Panc1 (cell line): Measurements from ENCODE around the gene ASTN2. TPM values are rescaled to one million over a fixed set of nuclear protein-coding genes. Genes with fewer than 3 reads are reported as not detected.

Source experiments
- ATAC-seq: fragments of 200-7000 bp; cut with Tn5 transposase; 2 replicates; pipeline ENCODE4 v1.9.1; 2020; ENCODE audit warnings: mild to moderate bottlenecking, moderate library complexity
- BruUV-seq: library from RNA; stranded (reverse); fragments of 400-500 nt; replicated peaks from 2 replicates; lab custom pipeline; 2021; lab: Mats Ljungman, UMichigan
- CTCF ChIA-PET: fragments of 300-600 bp; sonication (Branson Sonifier 250); formaldehyde crosslinking; loops from one replicate; lab custom pipeline; 2022; ENCODE audit warnings: antibody characterized with exemption; lab: Charles Lee
- POLR2A ChIA-PET: fragments of 300-600 bp; sonication (Branson Sonifier 250); formaldehyde crosslinking; loops from one replicate; lab custom pipeline; 2022; ENCODE audit warnings: antibody characterized with exemption; lab: Charles Lee
- DNase-seq: peaks from one replicate; pipeline ENCODE4 v3.0.0-alpha.2; 2010; ENCODE audit warnings: low read depth, low spot score
- H3K27ac ChIP-seq: 2 replicates; pipeline ENCODE4 v1.5.1; 2011; ENCODE audit warnings: mild to moderate bottlenecking, low read length, inconsistent platforms
- H3K27me3 ChIP-seq: fragments of 200-500 bp; sonication (Bioruptor generic); 2 replicates; pipeline ENCODE4 v1.6.0; 2014; ENCODE audit warnings: low read length, inconsistent platforms; ENCODE audit not compliant: control insufficient read depth, insufficient read depth
- H3K36me3 ChIP-seq: fragments of 200-500 bp; sonication (Bioruptor generic); 2 replicates; pipeline ENCODE4 v1.5.1; 2014; ENCODE audit warnings: inconsistent platforms, mild to moderate bottlenecking, low read length, moderate library complexity; ENCODE audit not compliant: control insufficient read depth, insufficient read depth
- H3K4me1 ChIP-seq: 2 replicates; pipeline ENCODE4 v1.5.1; 2011; ENCODE audit warnings: inconsistent platforms, mild to moderate bottlenecking, low read length, moderate library complexity; ENCODE audit not compliant: control insufficient read depth, insufficient read depth
- H3K4me3 ChIP-seq, 2 experiments: 2 replicates each; pipeline ENCODE4 v1.5.1; 2011 to 2012; ENCODE audit warnings: low read depth in 2 of 2, low read length in 2 of 2, mild to moderate bottlenecking in 2 of 2, inconsistent platforms in 1 of 2, moderate library complexity in 1 of 2
- H3K9me3 ChIP-seq: fragments of 200-500 bp; sonication (Bioruptor generic); 2 replicates; pipeline ENCODE4 v1.5.1; 2014; ENCODE audit warnings: low read depth, mild to moderate bottlenecking, inconsistent platforms, low read length, moderate library complexity; ENCODE audit not compliant: control insufficient read depth, insufficient read depth
- POLR2AphosphoS5 ChIP-seq: IDR thresholded peaks from 2 replicates; pipeline ENCODE4 v1.6.1; 2012; ENCODE audit warnings: mild to moderate bottlenecking, low read depth, low read length, moderate library complexity
- SIN3A ChIP-seq: IDR thresholded peaks from 2 replicates; pipeline ENCODE4 v1.6.1; 2012; ENCODE audit warnings: low read depth, mild to moderate bottlenecking, low read length, moderate library complexity, borderline replicate concordance; ENCODE audit not compliant: insufficient read depth
- TCF7L2 ChIP-seq: IDR thresholded peaks from 2 replicates; pipeline ENCODE4 v1.6.1; 2011; ENCODE audit warnings: mild to moderate bottlenecking, low read depth, low read length, inconsistent platforms
- in situ Hi-C: cut with HindIII; loops from 2 replicates; pipeline ENCODE4 v1.10.0; 2016; ENCODE audit warnings: low sequenced_read_pairs, low pct_unique_long_range_greater_than_20kb
- intact Hi-C: fragments of 100-400 bp; cut with micrococcal nuclease; formaldehyde crosslinking; loops from one replicate; pipeline ENCODE4 v1.10.0; 2022; ENCODE audit not compliant: unreplicated experiment
- total RNA-seq: library from RNA; stranded (reverse); gene quantifications from one replicate; pipeline ENCODE4 v1.2.1, GENCODE V29; 2021; ENCODE audit not compliant: unreplicated experiment
- TF ChIP-seq, protein P1 (sequence below), 2 experiments: IDR thresholded peaks; 2 replicates each; pipeline ENCODE4 v1.6.1; 2011 to 2012; ENCODE audit warnings: low read depth in 2 of 2, control low read depth in 1 of 2, low read length in 1 of 2, mild to moderate bottlenecking in 1 of 2, moderate library complexity in 1 of 2; ENCODE audit not compliant: insufficient read depth in 1 of 2
- TF ChIP-seq, protein P2 (sequence below): fragments of 450-650 bp; IDR thresholded peaks from 2 replicates; pipeline ENCODE4 v1.5.1; 2017; ENCODE audit warnings: mild to moderate bottlenecking

The ASTN2 gene
- total RNA-seq, 1 experiment from 2014 or later: 3.9 TPM

DNA sequence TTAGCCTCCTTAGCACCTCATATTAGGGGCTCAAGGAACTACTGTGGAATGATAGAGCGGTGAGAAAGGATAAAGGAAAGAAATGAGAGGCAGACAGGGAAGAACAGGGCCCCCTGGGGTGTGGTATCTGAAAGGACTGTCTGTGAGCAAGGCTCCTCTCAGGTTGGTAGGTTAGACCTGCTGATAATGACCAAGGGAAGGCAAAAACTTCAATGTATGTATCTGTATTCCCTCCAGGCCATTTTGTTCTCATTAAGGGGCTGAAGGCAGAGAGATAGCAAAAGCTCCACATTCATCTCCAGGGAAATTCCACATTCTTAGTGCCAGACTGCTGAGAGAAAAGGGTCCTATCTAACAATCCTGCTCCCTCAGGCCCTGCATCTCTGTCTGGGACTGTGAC lies 699.1 kb downstream of the ASTN2 start:
- in situ Hi-C loops (no loop called here), intact Hi-C loops (no loop called here)
- BruUV-seq: no TSS peak
- ATAC-seq (no peak), DNase-seq (no peak)
- TF ChIP-seq SIN3A (no peak), POLR2AphosphoS5 (no peak), TCF7L2 (no peak)
- TF ChIP-seq, protein P1, sequence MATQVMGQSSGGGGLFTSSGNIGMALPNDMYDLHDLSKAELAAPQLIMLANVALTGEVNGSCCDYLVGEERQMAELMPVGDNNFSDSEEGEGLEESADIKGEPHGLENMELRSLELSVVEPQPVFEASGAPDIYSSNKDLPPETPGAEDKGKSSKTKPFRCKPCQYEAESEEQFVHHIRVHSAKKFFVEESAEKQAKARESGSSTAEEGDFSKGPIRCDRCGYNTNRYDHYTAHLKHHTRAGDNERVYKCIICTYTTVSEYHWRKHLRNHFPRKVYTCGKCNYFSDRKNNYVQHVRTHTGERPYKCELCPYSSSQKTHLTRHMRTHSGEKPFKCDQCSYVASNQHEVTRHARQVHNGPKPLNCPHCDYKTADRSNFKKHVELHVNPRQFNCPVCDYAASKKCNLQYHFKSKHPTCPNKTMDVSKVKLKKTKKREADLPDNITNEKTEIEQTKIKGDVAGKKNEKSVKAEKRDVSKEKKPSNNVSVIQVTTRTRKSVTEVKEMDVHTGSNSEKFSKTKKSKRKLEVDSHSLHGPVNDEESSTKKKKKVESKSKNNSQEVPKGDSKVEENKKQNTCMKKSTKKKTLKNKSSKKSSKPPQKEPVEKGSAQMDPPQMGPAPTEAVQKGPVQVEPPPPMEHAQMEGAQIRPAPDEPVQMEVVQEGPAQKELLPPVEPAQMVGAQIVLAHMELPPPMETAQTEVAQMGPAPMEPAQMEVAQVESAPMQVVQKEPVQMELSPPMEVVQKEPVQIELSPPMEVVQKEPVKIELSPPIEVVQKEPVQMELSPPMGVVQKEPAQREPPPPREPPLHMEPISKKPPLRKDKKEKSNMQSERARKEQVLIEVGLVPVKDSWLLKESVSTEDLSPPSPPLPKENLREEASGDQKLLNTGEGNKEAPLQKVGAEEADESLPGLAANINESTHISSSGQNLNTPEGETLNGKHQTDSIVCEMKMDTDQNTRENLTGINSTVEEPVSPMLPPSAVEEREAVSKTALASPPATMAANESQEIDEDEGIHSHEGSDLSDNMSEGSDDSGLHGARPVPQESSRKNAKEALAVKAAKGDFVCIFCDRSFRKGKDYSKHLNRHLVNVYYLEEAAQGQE (IDR thresholded peaks at IDR 0.05; ENCODE audit: insufficient read depth in 1 of 2, low read depth in 2 of 2, low read length in 1 of 2): no peak
- TF ChIP-seq, protein P2, sequence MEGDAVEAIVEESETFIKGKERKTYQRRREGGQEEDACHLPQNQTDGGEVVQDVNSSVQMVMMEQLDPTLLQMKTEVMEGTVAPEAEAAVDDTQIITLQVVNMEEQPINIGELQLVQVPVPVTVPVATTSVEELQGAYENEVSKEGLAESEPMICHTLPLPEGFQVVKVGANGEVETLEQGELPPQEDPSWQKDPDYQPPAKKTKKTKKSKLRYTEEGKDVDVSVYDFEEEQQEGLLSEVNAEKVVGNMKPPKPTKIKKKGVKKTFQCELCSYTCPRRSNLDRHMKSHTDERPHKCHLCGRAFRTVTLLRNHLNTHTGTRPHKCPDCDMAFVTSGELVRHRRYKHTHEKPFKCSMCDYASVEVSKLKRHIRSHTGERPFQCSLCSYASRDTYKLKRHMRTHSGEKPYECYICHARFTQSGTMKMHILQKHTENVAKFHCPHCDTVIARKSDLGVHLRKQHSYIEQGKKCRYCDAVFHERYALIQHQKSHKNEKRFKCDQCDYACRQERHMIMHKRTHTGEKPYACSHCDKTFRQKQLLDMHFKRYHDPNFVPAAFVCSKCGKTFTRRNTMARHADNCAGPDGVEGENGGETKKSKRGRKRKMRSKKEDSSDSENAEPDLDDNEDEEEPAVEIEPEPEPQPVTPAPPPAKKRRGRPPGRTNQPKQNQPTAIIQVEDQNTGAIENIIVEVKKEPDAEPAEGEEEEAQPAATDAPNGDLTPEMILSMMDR: no peak
- Histone ChIP-seq H3K27me3 (no peaks in the 10 kb centered on the region), H3K4me3 (no peak overlapping the region), H3K27ac (no peak overlapping the region), H3K36me3 (no peaks in the 10 kb centered on the region), H3K9me3 (no peaks in the 10 kb centered on the region), H3K4me1 (no peaks in the 10 kb centered on the region)
- CTCF ChIA-PET: no interaction called here
- POLR2A ChIA-PET: no interaction called here

DNA sequence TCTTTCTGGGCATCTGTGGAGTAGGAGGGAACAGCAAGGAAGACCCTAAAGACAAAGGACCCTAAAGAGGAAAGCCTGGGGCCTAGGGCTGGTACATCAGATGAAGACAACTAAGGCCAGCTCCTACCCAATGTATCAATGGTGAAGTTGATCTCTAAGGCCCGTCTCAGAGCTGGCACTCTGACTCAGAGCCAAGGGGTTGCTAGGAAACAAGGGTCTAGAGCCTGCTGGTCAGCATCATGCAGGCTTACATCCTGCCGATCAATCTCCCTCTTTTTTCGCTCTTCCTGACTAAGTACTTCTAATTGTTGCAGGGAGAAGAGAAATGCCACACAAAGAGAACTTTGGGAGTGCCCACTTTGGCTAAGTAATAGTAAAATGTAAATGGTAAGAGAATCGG lies 701.6 kb downstream of the ASTN2 start:
- intact Hi-C loops: no loop called here
- in situ Hi-C loops: no loop called here
- no peaks in the 10 kb centered on the region for H3K9me3 ChIP-seq
- DNase-seq: no peak
- H3K27ac ChIP-seq: no peak overlapping the region
- ATAC-seq: no peak
- no peaks in the 10 kb centered on the region for H3K4me1 ChIP-seq
- POLR2A ChIA-PET: no interaction called here
- H3K27me3 ChIP-seq: no peaks in the 10 kb centered on the region
- no TSS peak for BruUV-seq
- H3K4me3 ChIP-seq: no peak overlapping the region
- H3K36me3 ChIP-seq: no peaks in the 10 kb centered on the region
- TF ChIP-seq SIN3A: no peak
- CTCF ChIA-PET: no interaction called here

DNA sequence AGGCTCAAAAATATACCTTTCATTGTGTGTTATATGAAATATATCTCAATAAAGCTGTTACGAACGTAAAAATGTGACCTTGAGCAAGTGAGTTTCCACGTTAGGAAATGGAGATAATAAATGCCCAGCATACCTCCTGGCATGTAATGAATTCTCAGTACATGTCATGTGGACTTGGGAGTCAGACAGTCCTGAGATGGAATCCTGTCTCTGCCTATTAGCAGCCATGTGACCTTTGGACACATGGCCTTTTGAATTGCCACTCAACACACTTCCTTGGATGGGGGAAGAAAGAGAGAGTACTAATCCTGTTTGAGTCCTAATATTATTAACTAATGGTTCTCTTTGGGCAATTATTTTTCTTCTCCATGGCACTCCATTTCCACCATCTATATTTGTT lies 702.1 kb downstream of the ASTN2 start:
- ChIA-PET CTCF (no interaction called here), POLR2A (no interaction called here)
- no TSS peak for BruUV-seq
- no peak for ATAC-seq
- no peaks in the 10 kb centered on the region for H3K27me3 ChIP-seq
- DNase-seq: no peak
- H3K36me3 ChIP-seq: no peaks in the 10 kb centered on the region
- in situ Hi-C loops (no loop called here), intact Hi-C loops (no loop called here)
- no peak overlapping the region for H3K27ac ChIP-seq
- no peak overlapping the region for H3K4me3 ChIP-seq
- TF ChIP-seq POLR2AphosphoS5 (no peak), TCF7L2 (no peak), SIN3A (no peak)
- TF ChIP-seq, protein P1 (IDR thresholded peaks at IDR 0.05; ENCODE audit: insufficient read depth in 1 of 2, low read depth in 2 of 2, low read length in 1 of 2): no peak
- TF ChIP-seq, protein P2: no peak
- H3K9me3 ChIP-seq: no peaks in the 10 kb centered on the region
- no peaks in the 10 kb centered on the region for H3K4me1 ChIP-seq
